Peyer's patch (tissue), 4 donors: ENCODE results near the gene SLC41A3.

ENCODE experiments used
- CTCF ChIP-seq, 6 experiments: fragments of 450-650 bp in 4 of 6; fragments of 200-600 bp in 2 of 6; sonication (generic) in 1 of 6; IDR thresholded peaks; one replicate each; pipeline ENCODE4 v1.5.1; 2017 to 2019; ENCODE audit warnings: antibody characterized with exemption in 6 of 6, mild to moderate bottlenecking in 3 of 6, moderate library complexity in 1 of 6
- POLR2A ChIP-seq, 2 donors: fragments of 450-650 bp; IDR thresholded peaks; one replicate each; pipeline ENCODE4 v1.5.1; 2017; ENCODE audit warnings: antibody characterized with exemption in 2 of 2, mild to moderate bottlenecking in 2 of 2, moderate library complexity in 2 of 2

- TF ChIP-seq CTCF (IDR thresholded peaks at IDR 0.05) (no peak), POLR2A (IDR thresholded peaks at IDR 0.05) (no peak)
These were observed 26.7 kb upstream of the SLC41A3 start for GRCh38 chr3:126110431-126111125.
